A673 (cell line): ENCODE data around the gene ASAP2. TPM values are rescaled to one million over a fixed set of nuclear protein-coding genes. Genes with fewer than 3 reads are reported as not detected.

Experiments used
- BruUV-seq: library from RNA; stranded (reverse); fragments of 400-500 nt; replicated peaks from 2 replicates; lab custom pipeline; 2021; lab: Mats Ljungman, UMichigan
- CTCF ChIA-PET: fragments of 300-600 bp; sonication (Branson Sonifier 250); formaldehyde crosslinking; loops from one replicate; lab custom pipeline; 2022; ENCODE audit warnings: antibody characterized with exemption; lab: Charles Lee
- POLR2A ChIA-PET: fragments of 300-600 bp; sonication (Branson Sonifier 250); formaldehyde crosslinking; loops from one replicate; lab custom pipeline; 2022; ENCODE audit warnings: antibody characterized with exemption; ENCODE audit not compliant: low non-redundant PET; lab: Charles Lee
- DNase-seq: peaks from one replicate; pipeline ENCODE4 v3.0.0-alpha.2; 2015; ENCODE audit warnings: low spot score
- H3K27ac ChIP-seq: fragments of 200-600 bp; sonication (generic); 2 replicates; pipeline ENCODE4 v1.5.1; 2016; ENCODE audit warnings: mixed run types, low read depth, mild to moderate bottlenecking, mixed read lengths, antibody characterized with exemption, low read length; ENCODE audit not compliant: poor library complexity, severe bottlenecking
- H3K27me3 ChIP-seq: fragments of 200-600 bp; sonication (generic); replicated peaks from 2 replicates; pipeline ENCODE4 v1.6.1; 2017; ENCODE audit warnings: mixed run types, low read depth, mild to moderate bottlenecking, mixed read lengths, antibody characterized with exemption, low read length; ENCODE audit not compliant: insufficient read depth, poor library complexity
- H3K36me3 ChIP-seq: fragments of 200-600 bp; sonication (generic); 2 replicates; pipeline ENCODE4 v1.6.1; 2016; ENCODE audit warnings: mixed run types, mild to moderate bottlenecking, mixed read lengths, antibody characterized with exemption, low read length; ENCODE audit not compliant: insufficient read depth, poor library complexity, severe bottlenecking
- H3K4me1 ChIP-seq: fragments of 200-600 bp; sonication (generic); 2 replicates; pipeline ENCODE4 v1.6.1; 2017; ENCODE audit warnings: mixed run types, mild to moderate bottlenecking, mixed read lengths, antibody characterized with exemption, low read length; ENCODE audit not compliant: insufficient read depth, poor library complexity, severe bottlenecking
- H3K4me3 ChIP-seq: fragments of 200-600 bp; sonication (generic); 2 replicates; pipeline ENCODE4 v1.5.1; 2016; ENCODE audit warnings: low read depth, mixed run types, mild to moderate bottlenecking, mixed read lengths, low read length; ENCODE audit not compliant: poor library complexity, severe bottlenecking
- H3K9me3 ChIP-seq: fragments of 200-600 bp; sonication (generic); 2 replicates; pipeline ENCODE4 v1.6.1; 2016; ENCODE audit warnings: mixed run types, low read depth, mild to moderate bottlenecking, mixed read lengths, antibody characterized with exemption, low read length; ENCODE audit not compliant: poor library complexity, severe bottlenecking
- EZH2 ChIP-seq: fragments of 200-600 bp; sonication (generic); IDR thresholded peaks from 2 replicates; pipeline ENCODE4 v1.6.1; 2017; ENCODE audit warnings: borderline replicate concordance, low read depth, mild to moderate bottlenecking, mixed read lengths, antibody characterized with exemption, low read length; ENCODE audit not compliant: poor library complexity, severe bottlenecking
- intact Hi-C: fragments of 100-400 bp; cut with micrococcal nuclease; formaldehyde crosslinking; loops from one replicate; pipeline ENCODE4 v1.10.0; 2022; ENCODE audit not compliant: unreplicated experiment
- total RNA-seq: library from RNA; stranded (reverse); gene quantifications from 2 replicates; pipeline ENCODE4 v1.2.3, GENCODE V29; 2021
- TF ChIP-seq, protein P1 (sequence below): fragments of 300-800, 200-600 bp; sonication (generic); conservative IDR thresholded peaks from 2 replicates; pipeline ENCODE4 v1.5.1; 2017; ENCODE audit warnings: low read depth, mild to moderate bottlenecking, antibody characterized with exemption, low read length, moderate library complexity, mixed read lengths

ASAP2 gene
- total RNA-seq, 1 experiment from 2014 or later = 46.8 TPM

DNA sequence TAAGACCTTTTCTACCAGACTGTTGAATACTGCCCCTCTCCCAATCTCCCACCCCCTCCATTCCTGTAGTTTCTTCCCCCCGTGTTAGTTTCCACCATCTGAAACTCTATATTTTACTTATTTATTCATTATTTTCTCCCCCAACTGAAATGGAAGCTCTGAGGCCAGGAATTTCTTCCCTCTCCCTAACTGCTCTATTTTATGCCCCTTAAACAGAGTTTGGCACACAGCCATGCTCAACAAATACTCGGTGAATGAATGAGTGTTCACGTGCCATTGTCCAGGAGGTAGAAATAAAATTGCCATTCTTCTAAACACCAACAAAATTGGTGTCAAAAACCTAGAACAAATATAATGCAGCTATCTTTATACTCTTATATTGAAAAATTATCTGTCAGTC lies 211.1 kb downstream of the ASAP2 start:
- CTCF ChIA-PET = no interaction called here

DNA sequence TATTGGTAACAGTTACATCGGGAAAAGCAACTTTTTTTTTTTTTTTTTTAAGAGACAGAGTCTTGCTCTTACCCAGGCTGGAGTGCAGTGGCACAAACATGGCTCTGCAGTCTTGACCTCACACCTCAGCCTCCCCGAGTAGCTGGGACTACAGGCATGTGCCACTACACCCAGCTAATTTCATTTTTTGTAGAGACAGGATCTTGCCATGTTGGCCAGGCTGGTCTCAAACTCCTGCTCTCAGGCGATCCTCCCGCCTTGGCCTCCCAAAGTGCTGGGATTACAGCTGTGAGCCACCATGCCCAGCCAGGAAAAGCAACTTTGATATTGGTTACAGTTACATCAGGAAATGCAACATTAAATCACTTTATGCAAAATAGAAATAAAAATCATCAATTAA lies 212.1 kb downstream of the ASAP2 start:
- CTCF ChIA-PET = no interaction called here
- no peak for TF ChIP-seq EZH2
- TF ChIP-seq, protein P1, sequence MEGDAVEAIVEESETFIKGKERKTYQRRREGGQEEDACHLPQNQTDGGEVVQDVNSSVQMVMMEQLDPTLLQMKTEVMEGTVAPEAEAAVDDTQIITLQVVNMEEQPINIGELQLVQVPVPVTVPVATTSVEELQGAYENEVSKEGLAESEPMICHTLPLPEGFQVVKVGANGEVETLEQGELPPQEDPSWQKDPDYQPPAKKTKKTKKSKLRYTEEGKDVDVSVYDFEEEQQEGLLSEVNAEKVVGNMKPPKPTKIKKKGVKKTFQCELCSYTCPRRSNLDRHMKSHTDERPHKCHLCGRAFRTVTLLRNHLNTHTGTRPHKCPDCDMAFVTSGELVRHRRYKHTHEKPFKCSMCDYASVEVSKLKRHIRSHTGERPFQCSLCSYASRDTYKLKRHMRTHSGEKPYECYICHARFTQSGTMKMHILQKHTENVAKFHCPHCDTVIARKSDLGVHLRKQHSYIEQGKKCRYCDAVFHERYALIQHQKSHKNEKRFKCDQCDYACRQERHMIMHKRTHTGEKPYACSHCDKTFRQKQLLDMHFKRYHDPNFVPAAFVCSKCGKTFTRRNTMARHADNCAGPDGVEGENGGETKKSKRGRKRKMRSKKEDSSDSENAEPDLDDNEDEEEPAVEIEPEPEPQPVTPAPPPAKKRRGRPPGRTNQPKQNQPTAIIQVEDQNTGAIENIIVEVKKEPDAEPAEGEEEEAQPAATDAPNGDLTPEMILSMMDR = no peak
- no peak for DNase-seq
- Histone ChIP-seq H3K4me1 (peaks cover 6% of the 10 kb centered on the region), H3K9me3 (no peaks in the 10 kb centered on the region), H3K27me3 (no peaks in the 10 kb centered on the region), H3K36me3 (peaks cover 6% of the 10 kb centered on the region), H3K27ac (no peak overlapping the region), H3K4me3 (no peak overlapping the region)
- BruUV-seq = no TSS peak
- intact Hi-C loops = no loop called here
- POLR2A ChIA-PET = interaction anchor here (0.5 kb wide), 1 partner anchor 1528 kb away, joined by 3 read pairs; no protein-coding TSS in a partner anchor

More for the DNA sequence above, 211.1 kb downstream of the ASAP2 start:
- H3K27ac ChIP-seq = no peak overlapping the region
- peaks cover 6% of the 10 kb centered on the region for H3K4me1 ChIP-seq
- DNase-seq = no peak
- H3K4me3 ChIP-seq = no peak overlapping the region
- H3K36me3 ChIP-seq = peaks cover 6% of the 10 kb centered on the region
- H3K27me3 ChIP-seq = no peaks in the 10 kb centered on the region
- TF ChIP-seq EZH2 = no peak
- TF ChIP-seq, protein P1 = no peak
- no peaks in the 10 kb centered on the region for H3K9me3 ChIP-seq
- POLR2A ChIA-PET = no interaction called here
- no TSS peak for BruUV-seq
- intact Hi-C loops = no loop called here

DNA sequence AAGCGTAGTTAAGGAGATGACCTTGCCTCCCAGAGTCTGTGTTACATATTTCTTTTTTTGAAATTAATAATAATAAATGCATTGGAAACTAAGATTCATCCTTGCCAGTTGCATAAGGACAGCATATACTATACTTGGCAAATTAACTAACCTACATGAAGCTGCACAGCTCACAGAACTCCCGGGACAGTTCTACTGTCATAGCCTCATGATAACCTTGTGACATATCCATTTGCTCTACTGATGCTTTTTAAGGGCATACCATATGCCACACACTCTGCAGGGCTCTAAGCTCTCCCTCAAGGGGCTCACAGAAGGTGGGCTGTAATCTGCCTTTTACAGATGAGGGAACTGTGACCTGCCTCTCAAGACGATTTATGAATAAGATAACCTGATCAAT lies 212.9 kb downstream of the ASAP2 start:
- intact Hi-C loops = no loop called here
- ChIA-PET CTCF (no interaction called here), POLR2A (no interaction called here)
- Histone ChIP-seq H3K27me3 (no peaks in the 10 kb centered on the region), H3K27ac (no peak overlapping the region), H3K4me1 (peaks cover 9% of the 10 kb centered on the region), H3K9me3 (no peaks in the 10 kb centered on the region), H3K36me3 (peaks cover 3% of the 10 kb centered on the region), H3K4me3 (no peak overlapping the region)
- TF ChIP-seq EZH2 = no peak
- TF ChIP-seq, protein P1 = no peak
- BruUV-seq = no TSS peak
- no peak for DNase-seq
